ENCODE measurements around the gene AOAH.

GRCh38 chr7:36659172-36659516, 65.2 kb downstream of the AOAH start:
- no peak for TF ChIP-seq CTCF (IDR thresholded peaks at IDR 0.05)
- peak; percentile 88 for TF ChIP-seq EZH2phosphoT487 (IDR thresholded peaks at IDR 0.05)

Data from neural progenitor cell (in vitro differentiated cells).